GM10847 (cell line): ENCODE data around the gene LTBP2.

Experiments
- POLR2A ChIP-seq: IDR thresholded peaks from 2 replicates; pipeline ENCODE4 v1.6.1; 2011; ENCODE audit not compliant: insufficient read length; ENCODE audit errors: extremely low read depth

Gene LTBP2

GRCh38 chr14:74566174-74567141 lies 45.6 kb downstream of the LTBP2 start:
- no peak for TF ChIP-seq POLR2A

GRCh38 chr14:74563586-74564159 lies 48.4 kb downstream of the LTBP2 start:
- no peak for TF ChIP-seq POLR2A

GRCh38 chr14:74563233-74563585 lies 48.8 kb downstream of the LTBP2 start:
- TF ChIP-seq POLR2A = no peak

- no peak for TF ChIP-seq POLR2A
Measured at GRCh38 chr14:74562515-74563232, 49.4 kb downstream of the LTBP2 start.

GRCh38 chr14:74558655-74559054 lies 53.4 kb downstream of the LTBP2 start:
- no peak for TF ChIP-seq POLR2A

- no peak for TF ChIP-seq POLR2A
Measured at GRCh38 chr14:74557691-74558090, 54.3 kb downstream of the LTBP2 start.

- TF ChIP-seq POLR2A = no peak
Measured at GRCh38 chr14:74555476-74556050, 56.5 kb downstream of the LTBP2 start.

GRCh38 chr14:74554742-74555362 lies 57.2 kb downstream of the LTBP2 start:
- no peak for TF ChIP-seq POLR2A

GRCh38 chr14:74552623-74553022 lies 59.4 kb downstream of the LTBP2 start:
- no peak for TF ChIP-seq POLR2A

GRCh38 chr14:74551431-74552371 lies 60.3 kb downstream of the LTBP2 start:
- TF ChIP-seq POLR2A = no peak

- no peak for TF ChIP-seq POLR2A
Measured at GRCh38 chr14:74551001-74551400, 61.0 kb downstream of the LTBP2 start.

GRCh38 chr14:74550071-74550470 lies 62.0 kb downstream of the LTBP2 start:
- TF ChIP-seq POLR2A = no peak

- TF ChIP-seq POLR2A = no peak
Measured at GRCh38 chr14:74549588-74549987, 62.4 kb downstream of the LTBP2 start.

- TF ChIP-seq POLR2A = no peak
Measured at GRCh38 chr14:74548881-74549280, 63.2 kb downstream of the LTBP2 start.
